ENCODE data around the gene CNGA2. TPM values are rescaled to one million over a fixed set of nuclear protein-coding genes. Genes with fewer than 3 reads are reported as not detected.

The CNGA2 gene
- total and polyA plus RNA-seq, 12 donors = not detected

DNA sequence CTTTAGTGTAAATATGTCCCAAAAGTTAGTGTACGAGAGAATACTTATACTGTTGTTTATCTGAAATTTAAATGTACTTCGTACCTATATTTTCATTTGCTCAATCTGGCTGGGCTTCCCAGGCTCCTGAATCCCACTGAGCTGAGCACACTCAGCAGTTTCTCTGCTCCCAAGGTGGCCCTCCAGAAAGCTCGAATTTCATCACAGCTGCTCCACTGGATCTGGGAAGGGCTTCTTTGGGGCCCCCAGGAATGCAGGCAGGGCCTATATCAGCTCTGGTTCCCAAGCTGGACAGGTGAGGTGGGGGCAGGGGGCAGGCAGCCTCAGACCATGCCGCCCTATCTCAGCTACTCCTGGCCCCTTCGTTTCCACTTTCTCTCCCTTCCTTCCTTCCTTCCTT lies 20.2 kb upstream of the CNGA2 start:
- WGBS, 4 donors = 52 to 64% (median 57%) methylated on average over 5 of the region's 5 CpGs
- intact Hi-C loops (cut with DNase I) = no loop called here
- DNase-seq = no peak

DNA sequence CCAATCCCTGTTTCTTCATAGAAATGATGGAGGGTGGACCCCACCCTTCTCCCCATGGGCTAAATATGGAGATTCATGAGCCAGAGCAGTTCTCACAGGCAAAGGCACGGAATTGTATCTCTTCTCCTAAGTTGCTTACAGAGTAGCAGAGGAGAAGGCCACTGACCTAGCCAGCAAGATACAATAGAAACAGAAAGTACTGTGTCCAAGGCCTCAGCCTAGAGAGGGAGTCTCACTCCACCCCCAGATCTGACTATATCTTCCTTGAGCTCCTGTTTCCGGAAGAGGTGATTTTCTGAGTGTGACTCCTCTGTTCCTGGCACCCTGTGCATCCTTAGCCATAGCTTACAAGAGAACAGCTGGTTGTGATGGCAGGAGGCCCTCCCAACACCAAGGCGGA lies 18.8 kb upstream of the CNGA2 start, which contains the start of gene FATE1:
FATE1 (plus strand) TSS at position 284 of the 400 bp plus-strand sequence; CDS start at position 369, 85 bp downstream.
- Histone ChIP-seq H3K27ac (no peak within 1 kb of the TSS), H3K9me3 (replicated peaks in 1 of 3) (no peaks in the 10 kb centered on the region), H3K4me3 (no peak within 1 kb of the TSS), H3K4me1 (replicated peaks in 1 of 2) (no peaks in the 10 kb centered on the region), H3K36me3 (replicated peaks in 1 of 2) (no peaks in the 10 kb centered on the region), H3K27me3 (peaks cover 2% of the 10 kb centered on the region)
- WGBS, 4 donors = 54 to 73% (median 59%) methylated on average over 3 of the region's 3 CpGs
- TF ChIP-seq, protein P1, sequence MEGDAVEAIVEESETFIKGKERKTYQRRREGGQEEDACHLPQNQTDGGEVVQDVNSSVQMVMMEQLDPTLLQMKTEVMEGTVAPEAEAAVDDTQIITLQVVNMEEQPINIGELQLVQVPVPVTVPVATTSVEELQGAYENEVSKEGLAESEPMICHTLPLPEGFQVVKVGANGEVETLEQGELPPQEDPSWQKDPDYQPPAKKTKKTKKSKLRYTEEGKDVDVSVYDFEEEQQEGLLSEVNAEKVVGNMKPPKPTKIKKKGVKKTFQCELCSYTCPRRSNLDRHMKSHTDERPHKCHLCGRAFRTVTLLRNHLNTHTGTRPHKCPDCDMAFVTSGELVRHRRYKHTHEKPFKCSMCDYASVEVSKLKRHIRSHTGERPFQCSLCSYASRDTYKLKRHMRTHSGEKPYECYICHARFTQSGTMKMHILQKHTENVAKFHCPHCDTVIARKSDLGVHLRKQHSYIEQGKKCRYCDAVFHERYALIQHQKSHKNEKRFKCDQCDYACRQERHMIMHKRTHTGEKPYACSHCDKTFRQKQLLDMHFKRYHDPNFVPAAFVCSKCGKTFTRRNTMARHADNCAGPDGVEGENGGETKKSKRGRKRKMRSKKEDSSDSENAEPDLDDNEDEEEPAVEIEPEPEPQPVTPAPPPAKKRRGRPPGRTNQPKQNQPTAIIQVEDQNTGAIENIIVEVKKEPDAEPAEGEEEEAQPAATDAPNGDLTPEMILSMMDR (IDR thresholded peaks at IDR 0.05) = no peak
- TF ChIP-seq POLR2A (IDR thresholded peaks at IDR 0.05) = no peak
- intact Hi-C loops (cut with DNase I) = no loop called here
- no peak for DNase-seq

More for the DNA sequence above, 20.2 kb upstream of the CNGA2 start:
- no peaks in the 10 kb centered on the region for H3K36me3 ChIP-seq (replicated peaks in 1 of 2)
- H3K9me3 ChIP-seq (replicated peaks in 1 of 3) = no peaks in the 10 kb centered on the region
- no peaks in the 10 kb centered on the region for H3K4me1 ChIP-seq (replicated peaks in 1 of 2)
- H3K4me3 ChIP-seq = no peak overlapping the region
- peaks cover 2% of the 10 kb centered on the region for H3K27me3 ChIP-seq
- TF ChIP-seq, protein P1 (IDR thresholded peaks at IDR 0.05) = no peak
- TF ChIP-seq POLR2A (IDR thresholded peaks at IDR 0.05) = no peak
- no peak overlapping the region for H3K27ac ChIP-seq

DNA sequence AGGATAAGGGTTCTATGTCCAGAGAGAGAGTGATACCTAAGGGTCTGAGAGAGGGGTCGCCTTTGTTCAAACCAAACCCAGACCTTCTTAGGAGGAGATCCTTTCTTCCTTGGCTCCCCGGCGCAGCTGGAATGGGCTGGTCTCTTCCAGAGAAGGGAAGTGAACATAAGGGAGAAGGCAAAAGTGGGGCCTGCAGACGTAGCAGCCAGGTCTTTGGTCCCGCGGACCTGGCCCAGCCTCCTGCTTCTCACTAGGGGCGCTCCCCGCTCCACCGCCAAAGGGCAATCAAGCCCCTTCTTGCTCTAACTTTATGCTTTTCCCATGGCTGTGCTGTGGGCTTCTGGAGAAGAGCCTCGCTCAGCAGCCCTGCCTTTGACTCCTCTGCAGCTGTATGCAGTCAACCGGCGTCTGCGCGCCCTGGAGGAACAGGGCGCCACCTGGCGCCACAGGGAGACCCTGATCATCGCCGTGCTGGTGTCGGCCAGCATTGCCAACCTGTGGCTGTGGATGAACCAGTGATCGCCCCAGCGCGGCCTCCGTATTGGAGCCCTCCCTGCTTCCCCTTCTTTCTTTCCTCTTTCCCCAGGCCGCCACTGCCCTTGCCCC lies 12.2 kb upstream of the CNGA2 start:
- DNase-seq = no peak
- H3K27me3 ChIP-seq = no peaks in the 10 kb centered on the region
- TF ChIP-seq, protein P1 (IDR thresholded peaks at IDR 0.05) = no peak
- TF ChIP-seq POLR2A (IDR thresholded peaks at IDR 0.05) = no peak
- no peak overlapping the region for H3K27ac ChIP-seq
- no peaks in the 10 kb centered on the region for H3K4me1 ChIP-seq (replicated peaks in 1 of 2)
- no peak overlapping the region for H3K4me3 ChIP-seq
- no peaks in the 10 kb centered on the region for H3K9me3 ChIP-seq (replicated peaks in 1 of 3)
- no peaks in the 10 kb centered on the region for H3K36me3 ChIP-seq (replicated peaks in 1 of 2)
- intact Hi-C loops (cut with DNase I) = no loop called here
- 57 to 93% (median 69%) methylated on average over 4 to 24 of the region's 24 CpGs for WGBS, 4 donors

DNA sequence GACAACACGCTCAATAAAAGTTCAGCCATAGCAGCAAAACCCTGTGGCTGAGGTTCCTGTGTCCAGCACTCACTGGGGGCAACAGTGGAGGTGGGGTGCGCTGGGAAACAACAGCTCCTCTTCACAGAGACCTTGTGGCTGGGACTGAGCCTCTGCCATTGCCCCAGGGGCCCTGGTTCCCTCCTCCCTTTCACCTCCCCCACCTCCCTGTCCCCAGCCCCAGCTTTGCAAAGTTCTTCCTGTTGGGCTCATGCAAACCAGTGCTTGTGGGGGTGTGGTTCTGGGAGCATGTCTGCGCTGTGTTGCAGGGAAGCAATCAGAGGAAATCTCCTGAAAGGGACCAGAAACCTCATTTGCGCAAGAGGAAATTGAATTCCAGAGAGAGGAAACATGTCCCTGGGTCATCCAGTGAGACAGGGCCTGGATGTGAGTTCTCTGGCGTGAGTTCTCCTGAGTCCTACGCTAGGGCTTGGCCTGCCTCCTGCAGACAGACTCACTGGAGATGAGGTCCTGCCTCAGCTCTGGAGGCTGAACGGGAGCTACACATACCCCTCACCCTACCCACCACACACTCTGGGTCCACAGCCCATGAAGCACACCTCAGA lies 11.3 kb upstream of the CNGA2 start:
- H3K36me3 ChIP-seq (replicated peaks in 1 of 2) = no peaks in the 10 kb centered on the region
- H3K27me3 ChIP-seq = no peaks in the 10 kb centered on the region
- WGBS, 4 donors = 59 to 83% (median 77%) methylated on average over 4 to 7 of the region's 7 CpGs
- H3K4me3 ChIP-seq = no peak overlapping the region
- DNase-seq = no peak
- H3K4me1 ChIP-seq (replicated peaks in 1 of 2) = no peaks in the 10 kb centered on the region
- H3K9me3 ChIP-seq (replicated peaks in 1 of 3) = no peaks in the 10 kb centered on the region
- no peak overlapping the region for H3K27ac ChIP-seq
- intact Hi-C loops (cut with DNase I) = no loop called here
- TF ChIP-seq, protein P1 (IDR thresholded peaks at IDR 0.05) = no peak
- no peak for TF ChIP-seq POLR2A (IDR thresholded peaks at IDR 0.05)
